ENCODE results near the gene SPRR2E.
"Not testable (repeated sequence)": the region's sequence is repeated elsewhere in the genome, so short reads cannot be mapped to it uniquely, and the experiment has no call there.

Gene SPRR2E

GRCh38 chr1:153072806-153073726 is 21.3 kb downstream of the SPRR2E start:
- peak; percentile 9 for DNase-seq
- in situ Hi-C loops (cut with MboI; ENCODE audit: low pct_unique_long_range_greater_than_20kb, low sequenced_read_pairs): no loop called here

GRCh38 chr1:153071511-153071910 is 22.8 kb downstream of the SPRR2E start, which contains the start of gene SPRR2B:
Gene SPRR2B (minus strand): TSS chr1:153071611. CDS start chr1:153070839, 772 bp downstream.
- DNase-seq: no peak
- in situ Hi-C loops (cut with MboI; ENCODE audit: low pct_unique_long_range_greater_than_20kb, low sequenced_read_pairs): no loop called here

GRCh38 chr1:153070243-153070642 is 24.1 kb downstream of the SPRR2E start:
- in situ Hi-C loops (cut with MboI; ENCODE audit: low pct_unique_long_range_greater_than_20kb, low sequenced_read_pairs): no loop called here
- DNase-seq: no peak

- DNase-seq: no peak
- in situ Hi-C loops (cut with MboI; ENCODE audit: low pct_unique_long_range_greater_than_20kb, low sequenced_read_pairs): no loop called here
Measured at GRCh38 chr1:153058826-153059784, 35.2 kb downstream of the SPRR2E start.

GRCh38 chr1:153058154-153058553 is 36.2 kb downstream of the SPRR2E start:
- DNase-seq: no peak
- in situ Hi-C loops (cut with MboI; ENCODE audit: low pct_unique_long_range_greater_than_20kb, low sequenced_read_pairs): no loop called here

GRCh38 chr1:153057375-153057774 is 37.0 kb downstream of the SPRR2E start, which contains the start of gene SPRR2A:
Gene SPRR2A (minus strand): TSS chr1:153057512. CDS start chr1:153056735, 777 bp downstream.
- in situ Hi-C loops (cut with MboI; ENCODE audit: low pct_unique_long_range_greater_than_20kb, low sequenced_read_pairs): no loop called here
- no peak for DNase-seq

GRCh38 chr1:153056111-153056510 is 38.2 kb downstream of the SPRR2E start:
- DNase-seq; in situ Hi-C loops (cut with MboI; ENCODE audit: low pct_unique_long_range_greater_than_20kb, low sequenced_read_pairs): not testable (repeated sequence)

- in situ Hi-C loops (cut with MboI; ENCODE audit: low pct_unique_long_range_greater_than_20kb, low sequenced_read_pairs): no loop called here
- no peak for DNase-seq
Measured at GRCh38 chr1:153049211-153049610, 45.1 kb downstream of the SPRR2E start.
